Osteoblast (primary cell): ENCODE results near the gene ABCG1. TPM values are rescaled to one million over a fixed set of nuclear protein-coding genes. Genes with fewer than 3 reads are reported as not detected.

ENCODE experiments used
- DNase-seq: peaks from one replicate; pipeline ENCODE4 v3.0.0; 2011; ENCODE audit warnings: low spot score, mixed read lengths; ENCODE audit not compliant: insufficient read length; ENCODE audit errors: missing footprints
- H2AFZ ChIP-seq: 2 replicates; pipeline ENCODE4 v1.6.0; 2011; ENCODE audit warnings: mild to moderate bottlenecking, low read length
- H3K27ac ChIP-seq: 2 replicates; pipeline ENCODE4 v1.5.1; 2011; ENCODE audit warnings: mild to moderate bottlenecking, low read depth, low read length, moderate library complexity
- H3K27me3 ChIP-seq: 2 replicates; pipeline ENCODE4 v1.6.0; 2012; ENCODE audit warnings: mild to moderate bottlenecking, control low read depth, inconsistent platforms, low read length, moderate library complexity; ENCODE audit not compliant: insufficient read depth
- H3K36me3 ChIP-seq: 2 replicates; pipeline ENCODE4 v1.5.1; 2011; ENCODE audit warnings: mild to moderate bottlenecking, low read length, control low read depth, moderate library complexity; ENCODE audit not compliant: insufficient read depth
- H3K4me1 ChIP-seq: 2 replicates; pipeline ENCODE4 v1.5.1; 2011; ENCODE audit warnings: mild to moderate bottlenecking, low read length, control low read depth, moderate library complexity; ENCODE audit not compliant: insufficient read depth
- H3K4me2 ChIP-seq: 2 replicates; pipeline ENCODE4 v1.6.0; 2011; ENCODE audit warnings: mild to moderate bottlenecking, low read length; ENCODE audit not compliant: insufficient read depth
- H3K4me3 ChIP-seq: fragments of 200-600 bp; sonication (generic); 3 replicates; pipeline ENCODE4 v1.5.1; 2012; ENCODE audit warnings: mild to moderate bottlenecking, low read length, inconsistent platforms; ENCODE audit not compliant: insufficient read depth
- H3K79me2 ChIP-seq: 2 replicates; pipeline ENCODE4 v1.6.0; 2012; ENCODE audit warnings: mild to moderate bottlenecking, low read length, control low read depth, inconsistent platforms; ENCODE audit not compliant: insufficient read depth
- H3K9me3 ChIP-seq: 2 replicates; pipeline ENCODE4 v1.5.1; 2011; ENCODE audit warnings: low read depth, low read length, control low read depth
- H4K20me1 ChIP-seq: 2 replicates; pipeline ENCODE4 v1.6.0; 2012; ENCODE audit warnings: mild to moderate bottlenecking, low read length, control low read depth; ENCODE audit not compliant: insufficient read depth
- CTCF ChIP-seq: IDR thresholded peaks from 2 replicates; pipeline ENCODE4 v1.5.1; 2011; ENCODE audit warnings: mild to moderate bottlenecking, low read depth, low read length, moderate library complexity; ENCODE audit errors: extremely low read depth
- total RNA-seq: library from RNA; depleted of rRNA; stranded (reverse); fragments of >200 nt; gene quantifications from 2 replicates; pipeline ENCODE4 v1.2.3, GENCODE V29; 2012

Gene ABCG1
- total RNA-seq, 1 donor, result 0.72 TPM

- no peaks in the 10 kb centered on the region for H3K36me3 ChIP-seq
- H3K4me2 ChIP-seq, result no peak overlapping the region
- H3K79me2 ChIP-seq, result no peaks in the 10 kb centered on the region
- peaks cover 5% of the 10 kb centered on the region for H3K27me3 ChIP-seq
- no peak for TF ChIP-seq CTCF
- no peaks in the 10 kb centered on the region for H3K9me3 ChIP-seq
- no peak for DNase-seq
- H2AFZ ChIP-seq, result no peak overlapping the region
- H3K27ac ChIP-seq, result no peak overlapping the region
- no peaks in the 10 kb centered on the region for H4K20me1 ChIP-seq
- no peaks in the 10 kb centered on the region for H3K4me1 ChIP-seq
- H3K4me3 ChIP-seq, result no peak overlapping the region
Measured at GRCh38 chr21:42250422-42251403, 31.8 kb downstream of the ABCG1 start.

GRCh38 chr21:42251654-42252324, 32.8 kb downstream of the ABCG1 start:
- H3K4me2 ChIP-seq, result no peak overlapping the region
- H3K27ac ChIP-seq, result no peak overlapping the region
- H3K4me1 ChIP-seq, result no peaks in the 10 kb centered on the region
- no peak for TF ChIP-seq CTCF
- peaks cover 2% of the 10 kb centered on the region for H3K27me3 ChIP-seq
- H3K36me3 ChIP-seq, result no peaks in the 10 kb centered on the region
- no peaks in the 10 kb centered on the region for H4K20me1 ChIP-seq
- H3K9me3 ChIP-seq, result no peaks in the 10 kb centered on the region
- no peak overlapping the region for H3K4me3 ChIP-seq
- DNase-seq, result no peak
- no peaks in the 10 kb centered on the region for H3K79me2 ChIP-seq
- H2AFZ ChIP-seq, result no peak overlapping the region

- Histone ChIP-seq H3K27ac (no peak overlapping the region), H3K79me2 (no peaks in the 10 kb centered on the region), H3K9me3 (no peaks in the 10 kb centered on the region), H3K36me3 (no peaks in the 10 kb centered on the region), H3K27me3 (peaks cover 2% of the 10 kb centered on the region), H3K4me2 (no peak overlapping the region), H2AFZ (no peak overlapping the region), H3K4me3 (no peak overlapping the region), H3K4me1 (no peaks in the 10 kb centered on the region), H4K20me1 (no peaks in the 10 kb centered on the region)
- no peak for DNase-seq
- TF ChIP-seq CTCF, result no peak
Measured at GRCh38 chr21:42252325-42252654, 33.4 kb downstream of the ABCG1 start.

- TF ChIP-seq CTCF, result no peak
- H2AFZ ChIP-seq, result no peak overlapping the region
- peaks cover 2% of the 10 kb centered on the region for H3K27me3 ChIP-seq
- H3K4me1 ChIP-seq, result no peaks in the 10 kb centered on the region
- no peak overlapping the region for H3K4me2 ChIP-seq
- H4K20me1 ChIP-seq, result no peaks in the 10 kb centered on the region
- no peaks in the 10 kb centered on the region for H3K36me3 ChIP-seq
- H3K4me3 ChIP-seq, result no peak overlapping the region
- DNase-seq, result no peak
- H3K27ac ChIP-seq, result no peak overlapping the region
- no peaks in the 10 kb centered on the region for H3K79me2 ChIP-seq
- H3K9me3 ChIP-seq, result no peaks in the 10 kb centered on the region
Measured at GRCh38 chr21:42252778-42253340, 33.9 kb downstream of the ABCG1 start.
